GM21825 (cell line): ENCODE results near the gene GPR152.

Experiments
- ATAC-seq: cut with Tn5 transposase; IDR thresholded peaks from one replicate; pipeline ENCODE4 v1.9.1; 2021; ENCODE audit warnings: mild to moderate bottlenecking, moderate library complexity; ENCODE audit not compliant: unreplicated experiment

Gene GPR152

GRCh38 chr11:67452141-67452952 is at the start of gene GPR152:
Gene GPR152 (minus strand): TSS chr11:67452729. CDS start chr11:67452724, 5 bp downstream.
- no peak for ATAC-seq

GRCh38 chr11:67501854-67502253 is 49.3 kb upstream of the GPR152 start:
- ATAC-seq = no peak

DNA sequence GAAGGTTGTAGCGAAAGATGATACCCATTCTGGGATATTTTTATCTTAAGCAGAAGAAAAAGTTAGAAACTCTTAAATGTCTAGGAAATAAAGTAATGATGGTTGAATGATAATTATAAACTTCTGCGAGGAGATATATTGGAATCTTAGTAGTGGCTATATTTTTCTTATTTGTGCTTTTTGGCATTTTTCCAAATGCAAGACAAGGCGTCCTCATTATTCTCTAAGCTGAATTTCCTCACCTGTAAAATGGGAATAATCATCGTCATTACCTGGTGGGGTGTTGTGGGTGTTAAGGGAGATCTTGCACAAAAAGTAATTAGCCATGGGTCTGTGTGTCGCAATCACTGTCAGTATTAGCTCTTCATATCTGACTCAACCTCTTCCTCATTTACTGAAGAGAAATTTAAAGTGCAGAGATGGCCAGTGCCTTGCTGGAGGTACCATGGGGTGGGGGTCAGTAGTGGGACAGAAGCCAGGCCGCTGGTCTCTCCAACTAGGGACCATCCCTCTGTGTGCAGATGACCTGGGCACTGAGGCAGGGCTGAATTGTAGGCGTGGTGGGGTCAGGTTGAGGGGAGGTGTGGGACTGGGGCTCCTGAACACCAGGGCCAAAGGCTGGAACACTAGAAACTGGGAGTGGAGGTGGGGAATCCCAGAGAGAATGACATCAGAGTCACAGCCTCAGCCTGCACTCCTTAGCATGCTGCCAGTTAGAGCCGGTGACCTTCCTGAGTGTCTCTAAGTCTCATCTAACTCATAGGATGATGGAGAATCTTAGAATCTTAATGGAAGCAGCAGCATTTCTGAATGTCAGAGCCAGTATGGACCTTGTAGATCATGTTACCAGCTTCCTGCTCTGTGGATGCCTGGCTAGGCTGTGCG is 48.5 kb upstream of the GPR152 start:
- no peak for ATAC-seq

GRCh38 chr11:67500484-67500821 is 47.9 kb upstream of the GPR152 start:
- ATAC-seq = no peak

DNA sequence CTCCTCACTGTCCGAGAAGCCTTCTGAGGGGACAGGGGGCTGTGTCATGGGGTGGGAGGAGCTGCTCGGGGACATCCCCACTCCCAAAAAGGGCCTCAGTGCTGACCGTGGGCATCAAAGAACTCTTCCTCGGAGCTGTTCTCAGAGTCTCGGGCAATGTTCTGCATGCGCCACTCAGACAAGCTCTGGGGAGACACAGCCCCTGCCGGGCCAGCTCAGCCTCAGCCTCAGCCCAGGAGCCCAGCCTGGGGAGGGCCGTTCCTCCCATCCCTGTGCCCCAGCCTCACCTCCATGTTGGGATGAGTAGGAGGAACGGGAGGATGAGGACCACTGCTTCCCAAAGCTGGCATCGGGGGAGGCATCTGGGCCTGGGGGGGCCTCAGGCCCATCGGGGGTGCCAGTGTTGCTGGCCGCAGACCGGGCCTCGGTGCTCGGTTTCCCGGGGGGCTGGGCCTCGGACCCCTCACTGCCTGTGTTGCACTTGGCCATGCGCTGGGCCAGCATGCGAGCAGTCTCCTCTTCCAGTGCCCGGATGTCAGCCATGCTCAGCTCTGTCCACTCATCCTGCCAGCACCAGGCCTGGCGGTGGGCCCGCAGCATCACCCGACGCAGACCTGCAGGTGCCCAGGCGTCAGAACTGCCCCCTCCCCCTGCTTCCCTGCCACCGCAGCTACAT is 47.4 kb upstream of the GPR152 start:
- no peak for ATAC-seq

DNA sequence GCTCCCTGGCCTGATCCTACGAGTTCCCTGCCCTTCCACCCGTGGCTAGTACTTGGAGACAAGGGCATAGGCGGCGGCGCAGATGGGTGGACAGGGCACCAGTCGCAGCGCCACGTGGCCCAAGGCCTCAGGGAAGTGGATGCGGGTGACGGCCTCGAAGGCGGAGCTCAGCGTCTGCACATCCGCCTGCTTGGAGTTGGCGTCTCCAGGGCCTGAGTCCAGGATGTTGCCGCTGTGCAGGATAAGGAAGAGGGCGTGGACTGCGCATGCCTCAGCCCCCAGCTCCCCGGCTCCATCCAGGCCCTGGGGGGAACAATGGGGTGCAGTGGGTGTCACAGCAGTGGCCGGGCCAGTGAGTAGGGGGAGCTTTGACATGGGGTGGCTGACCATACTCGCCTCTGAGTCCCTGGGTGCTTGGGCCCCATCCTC is 46.0 kb upstream of the GPR152 start:
- no peak for ATAC-seq

GRCh38 chr11:67497656-67498291 is 45.2 kb upstream of the GPR152 start:
- no peak for ATAC-seq

GRCh38 chr11:67496113-67496512 is 43.6 kb upstream of the GPR152 start:
- ATAC-seq = no peak

- ATAC-seq = no peak
These were observed 42.9 kb upstream of the GPR152 start for GRCh38 chr11:67495234-67496005.

- no peak for ATAC-seq
These were observed 42.1 kb upstream of the GPR152 start for GRCh38 chr11:67494371-67495233.

GRCh38 chr11:67493548-67494370 is 41.2 kb upstream of the GPR152 start:
- ATAC-seq = no peak

DNA sequence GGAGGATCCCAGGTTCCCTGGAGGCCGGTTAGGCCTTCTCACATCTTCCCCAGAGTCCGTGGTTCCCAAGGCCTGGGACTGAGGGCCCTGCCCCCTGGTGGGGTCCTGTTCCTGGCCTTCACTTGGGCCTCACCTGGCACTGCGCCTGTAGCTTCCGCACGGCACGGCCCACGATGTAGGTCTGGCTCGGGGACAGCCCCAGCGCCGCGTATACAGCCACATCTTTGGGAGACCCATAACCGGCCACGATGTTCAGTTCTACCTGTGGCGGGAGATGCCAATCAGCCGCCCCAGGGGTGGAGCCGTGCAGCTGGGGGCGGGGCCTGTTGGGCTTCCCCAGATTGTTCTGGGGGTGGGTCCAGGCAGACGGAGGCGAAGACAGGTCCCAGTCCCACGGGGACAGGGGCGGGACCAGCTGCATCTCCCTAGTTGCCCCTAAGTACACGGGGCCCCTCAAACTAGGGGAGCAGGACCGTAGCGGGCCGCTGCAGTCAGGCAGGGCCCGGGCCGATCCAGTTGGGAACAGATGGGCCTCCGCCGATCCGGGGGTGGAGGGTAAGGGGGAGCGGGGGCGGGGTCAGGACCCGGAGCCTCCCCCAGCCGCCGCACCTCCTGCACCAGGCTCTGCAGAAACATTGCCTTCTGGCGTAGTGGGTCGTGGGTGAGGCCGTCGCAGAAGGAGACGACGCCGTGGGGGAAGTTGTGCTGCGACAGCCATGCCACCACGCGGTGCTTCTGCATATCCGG is 40.4 kb upstream of the GPR152 start:
- ATAC-seq = no peak

- ATAC-seq = no peak
These were observed 39.7 kb upstream of the GPR152 start for GRCh38 chr11:67492069-67492727.

DNA sequence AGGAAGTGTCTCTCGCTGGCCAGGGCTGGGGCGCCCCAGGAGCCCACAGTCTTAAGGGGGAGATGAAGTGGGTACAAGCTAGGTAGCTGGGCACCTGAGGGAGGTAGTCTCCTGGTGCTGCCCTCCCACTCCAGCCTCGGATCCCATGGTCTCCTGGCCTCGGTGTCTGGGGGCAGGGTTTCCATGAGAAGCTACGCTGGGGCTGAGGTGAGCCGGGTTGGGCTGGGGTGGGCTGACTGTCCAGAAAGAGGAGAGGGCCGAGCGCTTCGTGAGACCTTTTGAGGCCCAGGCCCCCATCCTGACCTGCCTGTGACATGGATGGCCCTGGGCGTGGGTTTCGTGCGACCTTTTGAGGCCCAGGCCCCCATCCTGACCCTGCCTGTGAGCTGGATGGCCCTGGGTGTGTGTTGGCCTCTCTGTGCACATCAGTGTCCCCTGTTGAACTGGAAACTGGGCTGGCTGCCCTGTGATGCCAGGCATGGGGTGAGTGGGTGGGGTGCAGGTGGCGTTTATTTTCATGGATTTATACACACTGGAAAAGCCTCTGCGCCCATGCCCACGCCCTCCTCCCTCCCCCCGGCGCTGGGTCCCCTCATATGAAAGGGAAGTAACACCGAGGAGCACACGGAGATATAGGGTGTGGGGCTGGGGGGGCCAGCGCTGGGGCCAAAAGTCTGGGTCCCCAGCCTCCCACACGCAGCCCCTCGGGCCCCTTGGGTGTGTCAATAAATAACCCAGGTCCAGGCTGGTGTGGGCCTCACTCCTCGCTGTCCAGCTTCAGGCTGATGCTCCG is 38.9 kb upstream of the GPR152 start:
- no peak for ATAC-seq

GRCh38 chr11:67490727-67491065 is 38.2 kb upstream of the GPR152 start:
- no peak for ATAC-seq

- no peak for ATAC-seq
These were observed 37.6 kb upstream of the GPR152 start for GRCh38 chr11:67489885-67490726.
